ENCODE measurements around the gene R3HDM1. TPM values are rescaled to one million over a fixed set of nuclear protein-coding genes. Genes with fewer than 3 reads are reported as not detected.

R3HDM1 gene
- total RNA-seq, 2 experiments from 2014 or later: 28.7 to 111 TPM

DNA sequence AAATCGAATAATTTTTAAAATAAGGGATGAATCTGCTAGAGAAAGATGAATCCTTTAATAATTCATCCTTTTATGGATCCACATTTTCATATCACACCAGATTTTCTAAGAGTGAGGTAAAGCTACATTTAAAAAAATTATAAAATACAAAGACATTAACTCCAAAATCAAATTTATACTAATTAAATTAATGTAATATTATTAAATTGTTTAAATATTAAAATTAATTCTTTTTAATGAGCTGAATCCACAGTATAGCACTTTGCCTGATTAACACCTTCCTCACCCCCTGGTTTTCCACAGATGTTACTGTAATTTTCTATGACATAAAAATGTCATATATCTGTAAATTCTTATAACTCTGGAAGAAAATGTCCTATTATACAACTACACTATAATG, 26.5 kb upstream of the R3HDM1 start:
- H4K20me1 ChIP-seq (ENCODE audit: insufficient read depth, low read length): no peaks in the 10 kb centered on the region
- no peak overlapping the region for H3K27ac ChIP-seq (ENCODE audit: low read depth, low read length, poor library complexity, severe bottlenecking)
- ChIA-PET CTCF (ENCODE audit: unreplicated experiment) (no interaction called here), POLR2A (interaction anchor here (0.7 to 1.5 kb wide), 3 partner anchors 10 to 18 kb away, joined by 4 to 5 read pairs (median 5); no protein-coding TSS in a partner anchor)
- peaks cover 6% of the 10 kb centered on the region; the same call in 1 of the 2 replicates for H3K9me3 ChIP-seq (ENCODE audit: low read length)
- H3K4me3 ChIP-seq (ENCODE audit: low read depth, low read length, poor library complexity, severe bottlenecking): no peak overlapping the region
- H3K4me2 ChIP-seq (ENCODE audit: low read length): no peak overlapping the region
- no peak overlapping the region for H2AFZ ChIP-seq (ENCODE audit: low read length)
- no TSS peak for BruUV-seq (replicated peaks)
- H3K9me2 ChIP-seq (ENCODE audit: insufficient read depth, low read length): no peaks in the 10 kb centered on the region
- H3K79me2 ChIP-seq (ENCODE audit: insufficient read depth, low read depth, low read length): no peaks in the 10 kb centered on the region
- DNase-seq (ENCODE audit: low spot score): no peak
- peaks cover 36% of the 10 kb centered on the region for H3K36me3 ChIP-seq (ENCODE audit: insufficient read depth, low read length)
- H3K4me1 ChIP-seq (ENCODE audit: insufficient read depth, low read length, poor library complexity, severe bottlenecking): no peaks in the 10 kb centered on the region
- TF ChIP-seq, protein P1, sequence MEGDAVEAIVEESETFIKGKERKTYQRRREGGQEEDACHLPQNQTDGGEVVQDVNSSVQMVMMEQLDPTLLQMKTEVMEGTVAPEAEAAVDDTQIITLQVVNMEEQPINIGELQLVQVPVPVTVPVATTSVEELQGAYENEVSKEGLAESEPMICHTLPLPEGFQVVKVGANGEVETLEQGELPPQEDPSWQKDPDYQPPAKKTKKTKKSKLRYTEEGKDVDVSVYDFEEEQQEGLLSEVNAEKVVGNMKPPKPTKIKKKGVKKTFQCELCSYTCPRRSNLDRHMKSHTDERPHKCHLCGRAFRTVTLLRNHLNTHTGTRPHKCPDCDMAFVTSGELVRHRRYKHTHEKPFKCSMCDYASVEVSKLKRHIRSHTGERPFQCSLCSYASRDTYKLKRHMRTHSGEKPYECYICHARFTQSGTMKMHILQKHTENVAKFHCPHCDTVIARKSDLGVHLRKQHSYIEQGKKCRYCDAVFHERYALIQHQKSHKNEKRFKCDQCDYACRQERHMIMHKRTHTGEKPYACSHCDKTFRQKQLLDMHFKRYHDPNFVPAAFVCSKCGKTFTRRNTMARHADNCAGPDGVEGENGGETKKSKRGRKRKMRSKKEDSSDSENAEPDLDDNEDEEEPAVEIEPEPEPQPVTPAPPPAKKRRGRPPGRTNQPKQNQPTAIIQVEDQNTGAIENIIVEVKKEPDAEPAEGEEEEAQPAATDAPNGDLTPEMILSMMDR (conservative IDR thresholded peaks at IDR 0.05; ENCODE audit: low read length): no peak
- TF ChIP-seq EZH2phosphoT487 (IDR thresholded peaks at IDR 0.05; ENCODE audit: borderline replicate concordance, low read depth, low read length): no peak
- intact Hi-C loops (cut with micrococcal nuclease; ENCODE audit: unreplicated experiment): no loop called here

DNA sequence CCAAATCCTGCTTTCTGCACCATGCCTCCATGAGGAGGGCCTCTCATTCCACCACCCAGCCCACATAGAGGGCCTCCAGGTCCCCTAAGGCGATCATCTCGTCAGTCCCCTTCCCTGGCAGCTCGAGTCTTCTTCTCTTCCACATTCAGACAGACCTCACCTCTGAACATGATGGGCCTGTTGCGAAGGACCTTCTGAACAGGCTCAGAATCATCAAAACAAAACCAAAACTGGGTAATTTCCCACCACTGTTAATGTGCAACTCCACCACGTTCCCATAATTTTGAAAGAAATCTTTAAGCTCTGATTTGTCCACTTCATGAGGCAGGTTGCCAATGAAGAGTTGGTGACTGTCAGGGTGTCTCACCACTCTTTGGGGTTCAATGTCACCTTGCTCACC, 20.7 kb upstream of the R3HDM1 start:
- intact Hi-C loops (cut with micrococcal nuclease; ENCODE audit: unreplicated experiment): no loop called here
- peaks cover 3% of the 10 kb centered on the region; the same call in 1 of the 2 replicates for H3K9me3 ChIP-seq (ENCODE audit: low read length)
- no peak overlapping the region for H2AFZ ChIP-seq (ENCODE audit: low read length)
- no TSS peak for BruUV-seq (replicated peaks)
- POLR2A ChIA-PET: no interaction called here
- H3K79me2 ChIP-seq (ENCODE audit: insufficient read depth, low read depth, low read length): no peaks in the 10 kb centered on the region
- DNase-seq (ENCODE audit: low spot score): no peak
- H4K20me1 ChIP-seq (ENCODE audit: insufficient read depth, low read length): no peaks in the 10 kb centered on the region
- H3K27ac ChIP-seq (ENCODE audit: low read depth, low read length, poor library complexity, severe bottlenecking): no peak overlapping the region
- no peaks in the 10 kb centered on the region for H3K9me2 ChIP-seq (ENCODE audit: insufficient read depth, low read length)
- H3K4me1 ChIP-seq (ENCODE audit: insufficient read depth, low read length, poor library complexity, severe bottlenecking): no peaks in the 10 kb centered on the region
- CTCF ChIA-PET (ENCODE audit: unreplicated experiment): no interaction called here
- H3K36me3 ChIP-seq (ENCODE audit: insufficient read depth, low read length): peaks cover 7% of the 10 kb centered on the region; the same call in 1 of the 2 replicates
- TF ChIP-seq, protein P1 (conservative IDR thresholded peaks at IDR 0.05; ENCODE audit: low read length): no peak
- no peak for TF ChIP-seq EZH2phosphoT487 (IDR thresholded peaks at IDR 0.05; ENCODE audit: borderline replicate concordance, low read depth, low read length)
- no peak overlapping the region for H3K4me3 ChIP-seq (ENCODE audit: low read depth, low read length, poor library complexity, severe bottlenecking)
- no peak overlapping the region for H3K4me2 ChIP-seq (ENCODE audit: low read length)

- TF ChIP-seq, protein P1 (conservative IDR thresholded peaks at IDR 0.05; ENCODE audit: low read length): no peak
- no peak for TF ChIP-seq EZH2phosphoT487 (IDR thresholded peaks at IDR 0.05; ENCODE audit: borderline replicate concordance, low read depth, low read length)
- intact Hi-C loops (cut with micrococcal nuclease; ENCODE audit: unreplicated experiment): no loop called here
- Histone ChIP-seq H3K9me2 (ENCODE audit: insufficient read depth, low read length) (no peaks in the 10 kb centered on the region), H3K9me3 (ENCODE audit: low read length) (peaks cover 3% of the 10 kb centered on the region; the same call in 1 of the 2 replicates), H3K4me2 (ENCODE audit: low read length) (no peak overlapping the region), H3K36me3 (ENCODE audit: insufficient read depth, low read length) (peaks cover 11% of the 10 kb centered on the region; the same call in 1 of the 2 replicates), H2AFZ (ENCODE audit: low read length) (no peak overlapping the region), H3K4me1 (ENCODE audit: insufficient read depth, low read length, poor library complexity, severe bottlenecking) (no peaks in the 10 kb centered on the region), H3K27ac (ENCODE audit: low read depth, low read length, poor library complexity, severe bottlenecking) (no peak overlapping the region), H4K20me1 (ENCODE audit: insufficient read depth, low read length) (no peaks in the 10 kb centered on the region), H3K4me3 (ENCODE audit: low read depth, low read length, poor library complexity, severe bottlenecking) (no peak overlapping the region), H3K79me2 (ENCODE audit: insufficient read depth, low read depth, low read length) (no peaks in the 10 kb centered on the region)
- DNase-seq (ENCODE audit: low spot score): no peak
- BruUV-seq (replicated peaks): no TSS peak
- POLR2A ChIA-PET: no interaction called here
- CTCF ChIA-PET (ENCODE audit: unreplicated experiment): no interaction called here
Observed at GRCh38 chr2:135512099-135512498, 19.2 kb upstream of the R3HDM1 start.
